Activated CD8-positive, alpha-beta memory T cell treated with anti-CD3 and anti-CD28 coated beads for 36 hours (primary cell): Measurements from ENCODE around the gene PCDHB4. TPM values are rescaled to one million over a fixed set of nuclear protein-coding genes. Genes with fewer than 3 reads are reported as not detected.
"Not testable (repeated sequence)": the region's sequence is repeated elsewhere in the genome, so short reads cannot be mapped to it uniquely, and the experiment has no call there.

Experiments used
- CTCF ChIA-PET: fragments of 350-600 bp; sonication (Branson Sonifier 250); formaldehyde crosslinking; loops from one replicate; lab custom pipeline; 2021; ENCODE audit warnings: antibody characterized with exemption; lab: Charles Lee
- POLR2A ChIA-PET: fragments of 350-600 bp; sonication (Branson Sonifier 250); formaldehyde crosslinking; loops from one replicate; lab custom pipeline; 2021; ENCODE audit warnings: antibody characterized with exemption; lab: Charles Lee
- total RNA-seq, 2 experiments: library from RNA; stranded (reverse); gene quantifications; one replicate each; pipeline ENCODE4 v1.2.3, GENCODE V29; 2021

The PCDHB4 gene
- total RNA-seq, 2 experiments from 2014 or later = not detected

- CTCF ChIA-PET, POLR2A ChIA-PET: not testable (repeated sequence)
Observed at GRCh38 chr5:141137346-141137745, 15.7 kb downstream of the PCDHB4 start.

GRCh38 chr5:141149812-141150211 lies 28.2 kb downstream of the PCDHB4 start, which contains the start of gene PCDHB6:
PCDHB6 (plus strand) TSS chr5:141150057; CDS start chr5:141150258, 201 bp downstream.
- POLR2A ChIA-PET = no interaction called here
- CTCF ChIA-PET = no interaction called here

GRCh38 chr5:141150224-141150992 lies 28.8 kb downstream of the PCDHB4 start:
- ChIA-PET POLR2A (no interaction called here), CTCF (no interaction called here)

GRCh38 chr5:141150993-141151325 lies 29.3 kb downstream of the PCDHB4 start:
- POLR2A ChIA-PET = no interaction called here

GRCh38 chr5:141151632-141152031 lies 30.0 kb downstream of the PCDHB4 start:
- CTCF ChIA-PET, POLR2A ChIA-PET: not testable (repeated sequence)

More at GRCh38 chr5:141150993-141151325, 29.3 kb downstream of the PCDHB4 start:
- CTCF ChIA-PET = no interaction called here

GRCh38 chr5:141152096-141152495 lies 30.5 kb downstream of the PCDHB4 start:
- CTCF ChIA-PET, POLR2A ChIA-PET: not testable (repeated sequence)

GRCh38 chr5:141155540-141156374 lies 34.1 kb downstream of the PCDHB4 start:
- ChIA-PET POLR2A (no interaction called here), CTCF (no interaction called here)

GRCh38 chr5:141157356-141157755 lies 35.7 kb downstream of the PCDHB4 start:
- POLR2A ChIA-PET, CTCF ChIA-PET: not testable (repeated sequence)

- CTCF ChIA-PET, POLR2A ChIA-PET: not testable (repeated sequence)
Observed at GRCh38 chr5:141157901-141158300, 36.3 kb downstream of the PCDHB4 start.

- ChIA-PET POLR2A (no interaction called here), CTCF (no interaction called here)
Observed at GRCh38 chr5:141172381-141173204, 51.0 kb downstream of the PCDHB4 start, which contains the start of gene PCDHB7. PCDHB7 (plus strand) TSS chr5:141172644; CDS start chr5:141172836, 192 bp downstream.

GRCh38 chr5:141174291-141175104 lies 52.9 kb downstream of the PCDHB4 start:
- CTCF ChIA-PET, POLR2A ChIA-PET: not testable (repeated sequence)

Other genes with a start within 250 kb of the PCDHB4 start
- not detected for gene PCDHA12, start 246.5 kb upstream of the PCDHB4 start, total RNA-seq
- not detected for gene PCDHA13, start 239.7 kb upstream of the PCDHB4 start, total RNA-seq
- not detected for gene PCDHAC1, start 195.5 kb upstream of the PCDHB4 start, total RNA-seq
- gene PCDHAC2, start 155.3 kb upstream of the PCDHB4 start, total RNA-seq = not detected
- gene PCDHB1, start 70.4 kb upstream of the PCDHB4 start, total RNA-seq = not detected
- gene PCDHB2, start 27.2 kb upstream of the PCDHB4 start, total RNA-seq = not detected
- gene PCDHB3, start 21.3 kb upstream of the PCDHB4 start, total RNA-seq = not detected
- gene PCDHB5, start 13.4 kb downstream of the PCDHB4 start, total RNA-seq = not detected
- gene PCDHB6, start 28.2 kb downstream of the PCDHB4 start, total RNA-seq = not detected
- not detected for gene PCDHB7, start 50.8 kb downstream of the PCDHB4 start, total RNA-seq
- gene PCDHB8, start 56.0 kb downstream of the PCDHB4 start, total RNA-seq = not detected
- not detected for gene PCDHB16, start 60.6 kb downstream of the PCDHB4 start, total RNA-seq
- not detected for gene PCDHB9, start 65.3 kb downstream of the PCDHB4 start, total RNA-seq
- gene PCDHB10, start 70.5 kb downstream of the PCDHB4 start, total RNA-seq = not detected
- gene PCDHB11, start 77.8 kb downstream of the PCDHB4 start, total RNA-seq = not detected
- not detected for gene PCDHB12, start 86.9 kb downstream of the PCDHB4 start, total RNA-seq
- not detected for gene PCDHB13, start 92.1 kb downstream of the PCDHB4 start, total RNA-seq
- not detected for gene PCDHB14, start 101.5 kb downstream of the PCDHB4 start, total RNA-seq
- not detected for gene PCDHB15, start 123.6 kb downstream of the PCDHB4 start, total RNA-seq
- under 1 TPM; 0.19 to 0.21 TPM for gene SLC25A2, start 182.2 kb downstream of the PCDHB4 start, total RNA-seq
- 10 to 100 TPM; 57.1 to 58.0 TPM for gene TAF7, start 199.0 kb downstream of the PCDHB4 start, total RNA-seq
- gene PCDHGA1, start 208.7 kb downstream of the PCDHB4 start, total RNA-seq = under 1 TPM; 0.04 to 0.06 TPM
- gene PCDHGA2, start 216.9 kb downstream of the PCDHB4 start, total RNA-seq = under 1 TPM in 1 of 2 experiments, not detected in 1; 0.04 TPM
- gene PCDHGA3, start 222.0 kb downstream of the PCDHB4 start, total RNA-seq = not detected
- not detected for gene PCDHGB1, start 228.3 kb downstream of the PCDHB4 start, total RNA-seq
- gene PCDHGA4, start 233.2 kb downstream of the PCDHB4 start, total RNA-seq = under 1 TPM in 1 of 2 experiments, not detected in 1; 0.15 TPM
- gene PCDHGB2, start 238.2 kb downstream of the PCDHB4 start, total RNA-seq = under 1 TPM; 0.23 to 0.25 TPM
- gene PCDHGA5, start 242.3 kb downstream of the PCDHB4 start, total RNA-seq = under 1 TPM; 0.06 to 0.13 TPM
- under 1 TPM; 0.17 to 0.19 TPM for gene PCDHGB3, start 248.4 kb downstream of the PCDHB4 start, total RNA-seq